ENCODE results near the gene BTNL9.

The BTNL9 gene

DNA sequence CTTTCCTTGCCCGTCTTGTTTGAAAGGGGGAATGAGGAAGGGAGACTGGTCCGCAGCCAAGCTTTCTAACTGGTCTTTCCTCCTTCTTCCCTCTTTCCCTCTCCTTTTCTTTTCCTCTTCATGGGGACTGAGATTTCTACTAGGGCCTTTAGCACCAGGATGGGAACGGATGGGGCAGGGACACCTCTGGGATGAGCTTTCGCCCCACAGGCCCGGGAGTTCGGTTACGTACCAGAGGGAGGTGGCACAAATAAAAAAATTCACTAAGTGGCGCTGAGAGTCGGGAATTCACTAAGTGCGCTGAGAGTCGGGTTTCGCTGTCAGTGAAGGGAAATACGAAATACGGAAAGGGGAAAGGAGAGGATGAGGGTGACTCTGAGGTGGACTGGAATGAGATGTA, 21.6 kb downstream of the BTNL9 start:
- no peak for DNase-seq (ENCODE audit: low read depth)
- TF ChIP-seq, protein P1, sequence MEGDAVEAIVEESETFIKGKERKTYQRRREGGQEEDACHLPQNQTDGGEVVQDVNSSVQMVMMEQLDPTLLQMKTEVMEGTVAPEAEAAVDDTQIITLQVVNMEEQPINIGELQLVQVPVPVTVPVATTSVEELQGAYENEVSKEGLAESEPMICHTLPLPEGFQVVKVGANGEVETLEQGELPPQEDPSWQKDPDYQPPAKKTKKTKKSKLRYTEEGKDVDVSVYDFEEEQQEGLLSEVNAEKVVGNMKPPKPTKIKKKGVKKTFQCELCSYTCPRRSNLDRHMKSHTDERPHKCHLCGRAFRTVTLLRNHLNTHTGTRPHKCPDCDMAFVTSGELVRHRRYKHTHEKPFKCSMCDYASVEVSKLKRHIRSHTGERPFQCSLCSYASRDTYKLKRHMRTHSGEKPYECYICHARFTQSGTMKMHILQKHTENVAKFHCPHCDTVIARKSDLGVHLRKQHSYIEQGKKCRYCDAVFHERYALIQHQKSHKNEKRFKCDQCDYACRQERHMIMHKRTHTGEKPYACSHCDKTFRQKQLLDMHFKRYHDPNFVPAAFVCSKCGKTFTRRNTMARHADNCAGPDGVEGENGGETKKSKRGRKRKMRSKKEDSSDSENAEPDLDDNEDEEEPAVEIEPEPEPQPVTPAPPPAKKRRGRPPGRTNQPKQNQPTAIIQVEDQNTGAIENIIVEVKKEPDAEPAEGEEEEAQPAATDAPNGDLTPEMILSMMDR (IDR thresholded peaks at IDR 0.05; ENCODE audit: insufficient read depth, low read depth, low read length, missing control alignments) = no peak

DNA sequence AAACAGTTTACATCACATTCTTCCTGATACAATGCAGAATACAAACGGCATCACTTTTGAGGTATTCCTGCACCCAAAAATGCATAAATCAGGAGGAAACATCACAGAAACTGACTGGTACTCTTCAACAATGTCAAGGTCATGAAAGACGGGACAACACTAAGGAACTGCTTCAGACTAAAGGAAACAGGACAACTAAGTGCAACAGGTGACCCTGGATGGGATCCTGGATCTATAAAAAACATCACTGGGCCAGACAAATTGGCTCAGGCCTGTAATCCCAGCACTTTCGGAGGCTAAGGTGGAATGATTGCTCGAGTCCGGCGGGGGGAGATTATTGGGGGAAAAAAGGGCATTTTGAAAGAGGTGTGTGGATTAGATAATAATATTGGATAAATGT, 22.6 kb downstream of the BTNL9 start:
- TF ChIP-seq, protein P1 (IDR thresholded peaks at IDR 0.05; ENCODE audit: insufficient read depth, low read depth, low read length, missing control alignments) = no peak
- no peak overlapping the region for H3K4me3 ChIP-seq (ENCODE audit: low read length)
- DNase-seq (ENCODE audit: low read depth) = no peak

More for the DNA sequence above, 21.6 kb downstream of the BTNL9 start:
- no peak overlapping the region for H3K4me3 ChIP-seq (ENCODE audit: low read length)

DNA sequence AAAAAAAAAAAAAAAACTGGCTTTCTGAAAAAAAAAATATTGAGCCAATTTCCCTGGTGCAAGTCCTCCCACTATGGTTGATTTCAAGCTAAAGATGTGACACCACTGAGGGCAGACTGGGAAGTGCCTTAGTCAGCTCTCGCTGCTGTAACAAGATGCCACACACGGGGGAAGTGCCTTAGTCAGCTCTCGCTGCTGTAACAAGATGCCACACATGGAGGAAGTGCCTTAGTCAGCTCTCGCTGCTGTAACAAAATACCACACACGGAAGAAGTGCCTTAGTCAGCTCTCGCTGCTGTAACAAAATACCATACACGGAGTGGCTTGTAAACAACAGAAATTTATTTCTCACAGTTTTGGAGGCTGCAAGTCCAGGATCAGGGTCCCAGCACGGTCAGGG, 23.4 kb downstream of the BTNL9 start:
- TF ChIP-seq, protein P1 (IDR thresholded peaks at IDR 0.05; ENCODE audit: insufficient read depth, low read depth, low read length, missing control alignments) = no peak
- DNase-seq (ENCODE audit: low read depth) = no peak
- H3K4me3 ChIP-seq (ENCODE audit: low read length) = no peak overlapping the region

DNA sequence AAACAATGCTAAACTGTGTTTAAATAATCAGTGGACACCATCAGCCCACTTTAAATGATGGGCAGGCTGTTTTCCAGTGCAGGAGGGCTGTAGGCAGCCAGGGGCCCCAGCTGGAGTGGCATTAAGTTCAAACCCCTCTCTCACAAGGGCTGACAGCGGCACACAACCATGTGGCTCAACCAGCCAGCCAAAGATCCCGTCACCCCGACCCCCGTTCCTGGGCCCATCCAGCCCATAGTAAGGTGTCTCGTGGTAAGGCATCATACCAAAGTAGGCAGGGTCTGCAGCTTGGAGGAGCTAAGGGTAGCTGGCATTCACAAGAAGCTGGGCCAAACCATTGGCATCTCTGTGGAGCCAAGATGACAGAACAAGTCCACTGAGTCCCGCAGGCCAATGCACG, 24.9 kb downstream of the BTNL9 start:
- H3K4me3 ChIP-seq (ENCODE audit: low read length) = no peak overlapping the region
- TF ChIP-seq, protein P1 (IDR thresholded peaks at IDR 0.05; ENCODE audit: insufficient read depth, low read depth, low read length, missing control alignments) = no peak
- no peak for DNase-seq (ENCODE audit: low read depth)

DNA sequence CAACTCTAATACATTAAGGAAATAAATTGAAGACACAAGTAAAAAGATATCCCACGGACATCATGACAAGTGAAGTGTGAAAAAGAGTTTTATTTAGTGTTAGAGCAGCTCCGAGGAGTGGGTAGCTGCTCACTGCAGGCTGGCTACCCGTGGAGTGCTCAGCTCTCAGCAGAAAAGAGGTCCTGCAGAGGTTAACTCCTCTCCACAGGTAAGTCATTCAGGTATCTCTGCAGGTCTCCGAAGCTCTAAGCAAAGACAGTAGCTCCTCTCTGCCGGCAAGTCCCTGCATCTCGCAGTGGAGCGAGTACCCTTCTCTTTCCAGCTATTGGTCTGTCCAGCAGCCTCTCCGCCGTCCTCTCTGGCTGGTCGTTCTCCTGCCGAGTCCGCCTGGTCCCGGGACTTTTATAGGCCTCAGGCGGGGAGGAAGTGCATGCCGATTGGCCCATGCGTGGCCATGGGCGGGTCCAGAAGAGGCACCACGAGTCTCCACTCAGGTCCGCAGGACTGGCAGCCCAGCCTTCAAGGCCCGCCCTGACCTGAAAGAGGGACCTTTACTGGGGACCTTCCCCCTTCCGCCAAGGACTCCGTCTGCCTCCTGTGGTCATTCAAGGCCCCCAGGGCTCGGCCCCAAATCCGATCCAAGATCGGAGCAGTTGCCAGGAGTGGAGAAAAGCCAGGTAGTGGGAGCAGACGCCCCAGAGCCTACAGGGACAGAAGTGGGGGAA, 29.9 kb downstream of the BTNL9 start:
- DNase-seq (ENCODE audit: low read depth) = no peak
- no peak overlapping the region for H3K4me3 ChIP-seq (ENCODE audit: low read length)
- TF ChIP-seq, protein P1 (IDR thresholded peaks at IDR 0.05; ENCODE audit: insufficient read depth, low read depth, low read length, missing control alignments) = no peak

DNA sequence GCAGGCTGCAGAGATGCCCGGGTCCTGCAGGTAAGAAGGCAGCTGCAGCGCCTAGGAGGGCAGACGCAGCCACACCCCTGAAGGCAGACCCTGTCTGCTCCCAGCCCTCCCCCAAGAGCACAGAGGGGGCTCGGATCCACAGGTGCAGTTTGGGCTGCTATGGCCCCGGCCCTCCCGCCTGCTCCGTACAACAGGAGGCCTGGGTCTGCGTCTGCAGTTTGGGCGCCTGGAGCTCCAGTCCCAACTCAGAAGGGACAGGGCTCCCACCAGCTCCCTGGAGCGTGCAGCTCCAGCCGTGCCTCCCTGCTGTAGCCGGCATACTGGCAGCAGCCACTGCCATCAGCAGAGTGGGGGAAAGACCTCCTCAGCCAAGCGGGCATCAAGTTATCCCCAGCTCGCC, 30.5 kb downstream of the BTNL9 start:
- H3K4me3 ChIP-seq (ENCODE audit: low read length) = no peak overlapping the region
- DNase-seq (ENCODE audit: low read depth) = no peak
- TF ChIP-seq, protein P1 (IDR thresholded peaks at IDR 0.05; ENCODE audit: insufficient read depth, low read depth, low read length, missing control alignments) = no peak

DNA sequence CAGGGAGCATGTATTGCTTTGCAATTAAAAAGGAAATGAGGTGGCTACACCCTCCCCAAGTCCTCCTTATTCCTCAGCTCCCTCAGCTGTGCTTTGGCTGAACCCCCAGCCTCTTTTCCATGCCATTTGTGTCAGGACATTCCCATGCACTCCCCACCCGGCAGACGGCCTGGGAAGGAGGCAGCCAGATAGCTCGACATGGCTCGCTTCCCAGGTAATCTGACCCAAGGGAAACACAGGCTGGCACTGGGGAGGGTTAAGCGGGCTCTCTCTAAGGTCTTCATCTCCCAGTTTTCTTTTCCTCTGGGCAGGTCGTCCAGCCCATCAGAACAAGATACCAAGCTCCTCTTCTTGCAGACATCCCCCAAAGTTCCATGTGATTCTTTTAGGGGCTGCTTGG, 31.2 kb downstream of the BTNL9 start:
- H3K4me3 ChIP-seq (ENCODE audit: low read length) = no peak overlapping the region
- no peak for DNase-seq (ENCODE audit: low read depth)
- TF ChIP-seq, protein P1 (IDR thresholded peaks at IDR 0.05; ENCODE audit: insufficient read depth, low read depth, low read length, missing control alignments) = no peak

Data from epithelial cell of esophagus (primary cell).